Measurements from ENCODE around the gene SIT1.

Gene SIT1

GRCh38 chr9:35603986-35604577 lies 46.6 kb downstream of the SIT1 start:
- DNase-seq = peak; percentile 99

DNA sequence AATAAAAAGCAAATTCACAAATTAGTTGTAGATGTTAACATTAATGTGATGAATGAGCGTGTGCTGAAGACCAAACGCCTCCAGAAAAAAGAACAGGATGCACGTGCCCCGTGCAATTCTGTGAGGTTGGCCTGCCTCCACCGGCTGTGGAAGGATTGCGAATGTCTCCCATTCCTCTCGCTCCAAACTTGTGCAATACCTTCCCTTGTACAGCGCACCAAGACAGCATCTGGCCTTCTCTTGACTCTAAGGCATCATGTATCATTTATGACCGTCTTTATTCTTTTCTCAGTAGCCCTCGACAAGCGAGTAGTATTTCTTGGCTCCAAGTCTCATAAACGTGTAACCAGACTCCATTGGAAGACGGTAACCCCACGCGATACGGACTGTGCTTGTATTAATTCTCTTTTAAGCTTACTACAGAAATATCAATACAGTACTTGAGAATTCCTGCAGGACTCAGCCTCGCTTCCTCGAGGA lies 47.2 kb downstream of the SIT1 start:
- no peak for DNase-seq

DNA sequence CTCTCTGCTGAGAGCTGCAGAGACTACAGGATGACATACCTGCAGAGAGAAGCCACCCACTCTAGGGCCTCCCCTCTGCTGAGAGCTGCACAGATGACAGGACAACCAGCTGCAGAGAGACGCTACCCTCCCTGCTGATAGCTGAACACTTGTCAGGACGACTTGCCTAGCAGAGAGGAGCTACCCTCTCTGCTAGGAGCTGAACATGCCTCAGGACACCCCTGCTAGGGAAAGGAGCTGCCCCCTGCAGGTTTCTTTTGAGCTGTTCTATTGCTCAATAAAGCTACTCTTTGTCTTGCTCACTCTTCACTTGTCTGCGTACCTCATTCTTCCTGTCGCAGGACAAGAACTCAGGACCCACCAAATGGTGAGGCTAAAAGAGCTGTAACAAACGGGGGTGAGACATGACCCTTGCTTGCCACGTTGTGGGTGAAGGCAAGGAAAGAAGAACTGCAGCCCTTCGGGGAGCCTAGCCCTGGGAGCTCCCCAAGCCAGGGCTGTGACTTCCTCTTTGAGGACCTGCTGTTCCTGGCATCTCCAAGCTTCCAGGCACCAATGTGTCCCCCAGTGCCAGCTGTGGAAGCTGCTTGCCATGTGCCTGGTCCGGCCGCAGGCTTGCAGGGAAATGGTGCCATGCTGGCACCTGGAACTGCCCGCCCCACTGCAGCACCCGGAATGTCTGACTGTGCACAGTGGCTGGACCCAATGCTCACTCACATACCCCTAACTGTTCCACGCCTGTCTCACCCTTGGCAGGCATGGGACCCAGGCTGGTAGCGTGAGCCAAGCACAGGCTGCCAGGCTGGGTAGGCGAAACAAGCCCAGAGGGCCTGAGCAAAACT lies 50.7 kb downstream of the SIT1 start:
- no peak for DNase-seq
